HG03097 (cell line): ENCODE measurements around the gene FBN3.

Experiments used
- ATAC-seq: cut with Tn5 transposase; IDR thresholded peaks from one replicate; pipeline ENCODE4 v1.9.1; 2021; ENCODE audit not compliant: unreplicated experiment, low FRiP score

Gene FBN3

GRCh38 chr19:8094336-8094735 lies 55.1 kb downstream of the FBN3 start:
- no peak for ATAC-seq

- ATAC-seq, result no peak
Measured at GRCh38 chr19:8093740-8094139, 55.7 kb downstream of the FBN3 start.

GRCh38 chr19:8090950-8091349 lies 58.4 kb downstream of the FBN3 start:
- no peak for ATAC-seq

GRCh38 chr19:8089664-8090601 lies 59.5 kb downstream of the FBN3 start:
- no peak for ATAC-seq

GRCh38 chr19:8088752-8089663 lies 60.4 kb downstream of the FBN3 start:
- no peak for ATAC-seq

- no peak for ATAC-seq
Measured at GRCh38 chr19:8087876-8088275, 61.5 kb downstream of the FBN3 start.

- ATAC-seq, result no peak
Measured at GRCh38 chr19:8086849-8087248, 62.5 kb downstream of the FBN3 start.

- ATAC-seq, result no peak
Measured at GRCh38 chr19:8085598-8086408, 63.6 kb downstream of the FBN3 start.

GRCh38 chr19:8084152-8084551 lies 65.2 kb downstream of the FBN3 start:
- no peak for ATAC-seq

- no peak for ATAC-seq
Measured at GRCh38 chr19:8083141-8083540, 66.3 kb downstream of the FBN3 start.

- ATAC-seq, result no peak
Measured at GRCh38 chr19:8081569-8082550, 67.5 kb downstream of the FBN3 start.

- no peak for ATAC-seq
Measured at GRCh38 chr19:8080832-8081231, 68.6 kb downstream of the FBN3 start.

- no peak for ATAC-seq
Measured at GRCh38 chr19:8079988-8080387, 69.4 kb downstream of the FBN3 start.

GRCh38 chr19:8075158-8076074 lies 74.0 kb downstream of the FBN3 start:
- ATAC-seq, result no peak

- ATAC-seq, result no peak
Measured at GRCh38 chr19:8074501-8074900, 74.9 kb downstream of the FBN3 start.

GRCh38 chr19:8071912-8072311 lies 77.5 kb downstream of the FBN3 start:
- no peak for ATAC-seq

- no peak for ATAC-seq
Measured at GRCh38 chr19:8069096-8069973, 80.1 kb downstream of the FBN3 start.
